Neural progenitor cell (in vitro differentiated cells): ENCODE results near the gene PLXNB2.

Source experiments
- EZH2 ChIP-seq: fragments of 200-600 bp; sonication (generic); IDR thresholded peaks from 2 replicates; pipeline ENCODE4 v1.6.1; 2017; ENCODE audit warnings: antibody characterized with exemption, mild to moderate bottlenecking, moderate library complexity
- EZH2phosphoT487 ChIP-seq: fragments of 200-600 bp; sonication (generic); IDR thresholded peaks from 2 replicates; pipeline ENCODE4 v1.6.1; 2017; ENCODE audit warnings: antibody characterized with exemption
- TF ChIP-seq, protein P1 (sequence below): fragments of 200-600 bp; sonication (generic); IDR thresholded peaks from 2 replicates; pipeline ENCODE4 v1.5.1; 2017; ENCODE audit warnings: antibody characterized with exemption, mild to moderate bottlenecking

DNA sequence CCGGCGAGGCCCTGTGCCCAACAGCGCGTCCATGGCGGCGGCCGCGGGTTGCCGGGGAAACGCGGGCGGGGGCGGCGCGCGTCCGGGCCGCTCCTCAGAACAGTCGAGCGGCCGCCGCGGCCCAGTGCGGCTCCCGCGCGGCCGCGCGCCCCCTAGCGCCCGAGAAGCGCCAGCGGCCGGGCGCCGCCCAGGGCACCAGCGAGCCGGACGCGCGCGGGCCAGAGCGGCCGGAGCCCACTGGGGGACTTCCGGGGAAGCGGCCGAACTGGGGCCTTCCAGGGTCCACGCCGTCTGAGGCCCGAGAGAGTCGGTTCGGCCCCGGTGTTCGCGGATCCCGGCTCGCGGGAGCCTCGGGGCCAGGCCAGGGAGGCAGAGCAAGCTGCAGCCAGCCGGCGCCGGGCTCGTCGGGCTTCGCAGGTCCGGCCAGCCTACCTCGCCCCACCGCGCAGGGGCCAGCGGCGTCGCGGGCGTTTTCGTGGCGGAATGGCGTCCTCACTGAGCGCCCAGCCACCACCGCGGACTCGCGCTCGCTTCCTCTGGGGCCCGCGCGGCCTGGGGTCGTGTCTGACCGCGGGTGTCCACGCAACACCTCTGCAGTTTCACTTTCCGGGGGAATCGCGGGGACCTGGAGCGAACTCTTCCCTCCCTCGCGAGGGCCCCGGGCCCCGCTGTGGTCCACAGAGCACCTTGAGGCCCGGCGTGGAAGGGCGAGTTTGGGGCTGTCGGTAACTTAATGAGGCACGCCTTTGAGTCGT is 19.7 kb upstream of the PLXNB2 start, which contains the start of gene DENND6B:
- TF ChIP-seq, protein P1, sequence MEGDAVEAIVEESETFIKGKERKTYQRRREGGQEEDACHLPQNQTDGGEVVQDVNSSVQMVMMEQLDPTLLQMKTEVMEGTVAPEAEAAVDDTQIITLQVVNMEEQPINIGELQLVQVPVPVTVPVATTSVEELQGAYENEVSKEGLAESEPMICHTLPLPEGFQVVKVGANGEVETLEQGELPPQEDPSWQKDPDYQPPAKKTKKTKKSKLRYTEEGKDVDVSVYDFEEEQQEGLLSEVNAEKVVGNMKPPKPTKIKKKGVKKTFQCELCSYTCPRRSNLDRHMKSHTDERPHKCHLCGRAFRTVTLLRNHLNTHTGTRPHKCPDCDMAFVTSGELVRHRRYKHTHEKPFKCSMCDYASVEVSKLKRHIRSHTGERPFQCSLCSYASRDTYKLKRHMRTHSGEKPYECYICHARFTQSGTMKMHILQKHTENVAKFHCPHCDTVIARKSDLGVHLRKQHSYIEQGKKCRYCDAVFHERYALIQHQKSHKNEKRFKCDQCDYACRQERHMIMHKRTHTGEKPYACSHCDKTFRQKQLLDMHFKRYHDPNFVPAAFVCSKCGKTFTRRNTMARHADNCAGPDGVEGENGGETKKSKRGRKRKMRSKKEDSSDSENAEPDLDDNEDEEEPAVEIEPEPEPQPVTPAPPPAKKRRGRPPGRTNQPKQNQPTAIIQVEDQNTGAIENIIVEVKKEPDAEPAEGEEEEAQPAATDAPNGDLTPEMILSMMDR: peak; percentile 49
- no peak for TF ChIP-seq EZH2phosphoT487
- no peak for TF ChIP-seq EZH2
